GM13976 (cell line): Measurements from ENCODE around the gene DAAM2.

Experiments
- DNase-seq: peaks from one replicate; pipeline ENCODE4 v3.0.0; 2012; ENCODE audit warnings: low spot score
- in situ Hi-C: fragments of 300-500 bp; cut with MboI; formaldehyde crosslinking; loops from one replicate; pipeline ENCODE4 v1.12.0; 2022; ENCODE audit warnings: low sequenced_read_pairs, mixed read lengths, inconsistent platforms; ENCODE audit not compliant: unreplicated experiment
- TF ChIP-seq, protein P1 (sequence below): IDR thresholded peaks from 2 replicates; pipeline ENCODE4 v1.5.1; 2012; ENCODE audit warnings: borderline replicate concordance, mild to moderate bottlenecking; ENCODE audit not compliant: insufficient read depth; ENCODE audit errors: extremely low read depth, missing control alignments, control extremely low read depth

Gene DAAM2

DNA sequence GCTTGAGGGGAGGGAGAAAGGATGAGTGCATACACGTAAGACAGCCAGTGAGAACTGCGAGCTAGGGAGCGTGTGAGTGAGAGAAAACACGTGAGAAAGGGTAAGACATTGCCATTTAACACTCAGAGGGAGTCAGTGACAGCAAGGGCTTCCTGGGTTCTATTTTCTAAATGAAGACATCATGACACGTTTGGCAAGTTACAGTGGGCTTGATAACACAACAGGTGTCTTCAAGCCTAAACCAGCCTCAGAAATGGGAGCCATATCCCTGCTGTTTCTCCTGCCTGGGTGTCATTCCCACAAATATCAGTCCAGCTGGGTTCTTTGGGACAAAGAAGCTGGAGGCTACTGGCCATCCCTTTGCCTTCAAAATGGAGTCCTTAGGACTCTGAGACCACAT, 159.0 kb downstream of the DAAM2 start:
- in situ Hi-C loops, result no loop called here
- TF ChIP-seq, protein P1, sequence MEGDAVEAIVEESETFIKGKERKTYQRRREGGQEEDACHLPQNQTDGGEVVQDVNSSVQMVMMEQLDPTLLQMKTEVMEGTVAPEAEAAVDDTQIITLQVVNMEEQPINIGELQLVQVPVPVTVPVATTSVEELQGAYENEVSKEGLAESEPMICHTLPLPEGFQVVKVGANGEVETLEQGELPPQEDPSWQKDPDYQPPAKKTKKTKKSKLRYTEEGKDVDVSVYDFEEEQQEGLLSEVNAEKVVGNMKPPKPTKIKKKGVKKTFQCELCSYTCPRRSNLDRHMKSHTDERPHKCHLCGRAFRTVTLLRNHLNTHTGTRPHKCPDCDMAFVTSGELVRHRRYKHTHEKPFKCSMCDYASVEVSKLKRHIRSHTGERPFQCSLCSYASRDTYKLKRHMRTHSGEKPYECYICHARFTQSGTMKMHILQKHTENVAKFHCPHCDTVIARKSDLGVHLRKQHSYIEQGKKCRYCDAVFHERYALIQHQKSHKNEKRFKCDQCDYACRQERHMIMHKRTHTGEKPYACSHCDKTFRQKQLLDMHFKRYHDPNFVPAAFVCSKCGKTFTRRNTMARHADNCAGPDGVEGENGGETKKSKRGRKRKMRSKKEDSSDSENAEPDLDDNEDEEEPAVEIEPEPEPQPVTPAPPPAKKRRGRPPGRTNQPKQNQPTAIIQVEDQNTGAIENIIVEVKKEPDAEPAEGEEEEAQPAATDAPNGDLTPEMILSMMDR, result no peak
- DNase-seq, result no peak

DNA sequence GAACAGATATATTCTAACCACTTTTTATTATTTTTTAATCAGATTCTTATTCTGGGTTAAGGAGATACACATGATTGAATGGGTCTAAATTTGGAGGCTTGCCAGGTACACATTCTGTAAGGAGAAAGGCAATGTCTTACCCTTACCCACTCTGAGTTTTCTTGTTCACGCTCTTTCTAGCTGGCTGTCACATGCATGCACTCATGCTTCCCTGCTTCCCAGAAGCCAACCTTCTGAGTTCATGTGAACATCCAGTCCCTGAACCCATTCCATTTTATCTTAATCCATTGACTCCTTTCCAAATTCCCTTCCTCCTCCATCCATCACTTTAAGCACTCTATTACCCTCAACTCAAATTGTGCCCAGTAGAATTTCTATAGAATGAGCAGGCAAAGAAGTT, 159.5 kb downstream of the DAAM2 start:
- in situ Hi-C loops, result no loop called here
- no peak for DNase-seq
- TF ChIP-seq, protein P1, result no peak

DNA sequence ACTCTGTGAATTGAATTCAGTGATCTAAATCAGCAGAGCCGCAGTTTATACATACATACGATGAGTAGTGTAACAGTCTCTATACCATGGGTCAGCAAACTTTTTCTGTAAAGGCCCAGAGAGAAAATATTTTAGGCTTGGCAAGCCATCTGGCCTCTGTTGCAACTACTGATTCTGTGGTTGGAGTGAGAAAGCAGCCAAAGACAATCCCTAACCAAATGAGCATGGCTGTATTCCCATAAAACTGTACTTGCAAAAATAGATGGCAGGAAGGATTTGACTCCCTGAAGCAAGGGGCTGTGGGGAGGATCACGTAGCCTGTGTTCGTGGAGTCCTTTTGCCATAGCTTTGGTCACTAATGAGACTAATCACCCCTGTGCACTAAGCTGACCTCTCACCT, 160.0 kb downstream of the DAAM2 start:
- no peak for DNase-seq
- in situ Hi-C loops, result no loop called here
- TF ChIP-seq, protein P1, result no peak

- TF ChIP-seq, protein P1, result no peak
- DNase-seq, result no peak
- in situ Hi-C loops, result no loop called here
Measured at GRCh38 chr6:39953076-39953618, 161.0 kb downstream of the DAAM2 start.
